CD14-positive monocyte (primary cell): ENCODE measurements around the gene PTPRN2. TPM values are rescaled to one million over a fixed set of nuclear protein-coding genes. Genes with fewer than 3 reads are reported as not detected.

Experiments
- DNase-seq, 3 donors: peaks; one replicate each; pipeline ENCODE4 v3.0.0-alpha.2; 2011 to 2022
- H2AFZ ChIP-seq: 2 replicates; pipeline ENCODE4 v1.6.0; 2012; ENCODE audit warnings: mild to moderate bottlenecking, low read depth, low read length, inconsistent platforms; ENCODE audit not compliant: insufficient read depth, poor library complexity, severe bottlenecking
- H3K27ac ChIP-seq, 2 donors: 1 replicate in 1 of 2; 2 replicates in 1 of 2; pipeline ENCODE4 v1.5.1; 2012 to 2013; ENCODE audit warnings: low read length in 2 of 2, control low read depth in 1 of 2, inconsistent platforms in 1 of 2, low read depth in 1 of 2, mild to moderate bottlenecking in 1 of 2
- H3K27me3 ChIP-seq, 2 donors: one replicate each; pipeline versions ENCODE4 v1.6.0 to v1.6.1; 2011 to 2013; ENCODE audit warnings: low read length in 2 of 2; ENCODE audit not compliant: control insufficient read depth in 2 of 2, insufficient read depth in 2 of 2
- H3K36me3 ChIP-seq, 2 donors: replicated peaks in 1 of 2; 1 replicate in 1 of 2; 2 replicates in 1 of 2; pipeline versions ENCODE4 v1.5.1 to v1.6.1; 2012 to 2013; ENCODE audit warnings: low read length in 2 of 2, control low read depth in 1 of 2, inconsistent platforms in 1 of 2, mild to moderate bottlenecking in 1 of 2; ENCODE audit not compliant: insufficient read depth in 2 of 2, control insufficient read depth in 1 of 2
- H3K4me1 ChIP-seq, 2 donors: 1 replicate in 1 of 2; 2 replicates in 1 of 2; pipeline versions ENCODE4 v1.5.1 to v1.6.1; 2012 to 2013; ENCODE audit warnings: low read length in 2 of 2, control low read depth in 1 of 2, inconsistent platforms in 1 of 2, mild to moderate bottlenecking in 1 of 2, moderate library complexity in 1 of 2; ENCODE audit not compliant: insufficient read depth in 2 of 2, control insufficient read depth in 1 of 2
- H3K4me2 ChIP-seq: replicated peaks from 2 replicates; pipeline ENCODE3; 2012; ENCODE audit warnings: low read length, moderate library complexity, mild to moderate bottlenecking; ENCODE audit not compliant: poor library complexity, severe bottlenecking; ENCODE audit errors: extremely low read depth
- H3K4me3 ChIP-seq, 3 experiments: fragments of 200-600 bp in 1 of 3; sonication (generic) in 1 of 3; replicated peaks in 1 of 3; 1 replicate in 2 of 3; 2 replicates in 1 of 3; pipeline ENCODE4 v1.5.1; 2011 to 2013; ENCODE audit warnings: low read length in 3 of 3, mild to moderate bottlenecking in 3 of 3, control low read depth in 2 of 3, low read depth in 2 of 3, inconsistent platforms in 1 of 3, moderate library complexity in 1 of 3
- H3K79me2 ChIP-seq: 2 replicates; pipeline ENCODE4 v1.6.0; 2012; ENCODE audit warnings: mild to moderate bottlenecking, control low read depth, inconsistent platforms, low read length, moderate library complexity; ENCODE audit not compliant: insufficient read depth
- H3K9ac ChIP-seq: 2 replicates; pipeline ENCODE4 v1.6.0; 2017; ENCODE audit warnings: low read length, mild to moderate bottlenecking; ENCODE audit not compliant: insufficient read depth, poor library complexity, severe bottlenecking
- H3K9me3 ChIP-seq, 2 donors: replicated peaks in 1 of 2; 1 replicate in 1 of 2; 2 replicates in 1 of 2; pipeline versions ENCODE4 v1.5.1 to v1.6.1; 2012 to 2013; ENCODE audit warnings: low read length in 2 of 2, control low read depth in 1 of 2; ENCODE audit not compliant: control insufficient read depth in 1 of 2, insufficient read depth in 1 of 2
- H4K20me1 ChIP-seq: 2 replicates; pipeline ENCODE4 v1.6.0; 2012; ENCODE audit warnings: mild to moderate bottlenecking, low read length, control low read depth, moderate library complexity; ENCODE audit not compliant: insufficient read depth
- H3K27ac Mint-ChIP-seq, 7 donors: one replicate each; pipeline ENCODE4 v1.8.0; 2020; ENCODE audit warnings: mild to moderate bottlenecking in 7 of 7, mixed read lengths in 7 of 7, moderate library complexity in 6 of 7, inconsistent platforms in 2 of 7
- H3K27me3 Mint-ChIP-seq, 3 donors: one replicate each; pipeline ENCODE4 v1.8.0; 2021 to 2022; ENCODE audit warnings: low read depth in 3 of 3, mild to moderate bottlenecking in 3 of 3, mixed read lengths in 3 of 3, moderate library complexity in 3 of 3, inconsistent platforms in 1 of 3
- H3K36me3 Mint-ChIP-seq, 2 donors: one replicate each; pipeline ENCODE4 v1.8.0; 2020; ENCODE audit warnings: mixed read lengths in 2 of 2, inconsistent platforms in 1 of 2, mild to moderate bottlenecking in 1 of 2
- H3K4me1 Mint-ChIP-seq: one replicate; pipeline ENCODE4 v1.8.0; 2020; ENCODE audit warnings: mild to moderate bottlenecking, mixed read lengths
- H3K4me3 Mint-ChIP-seq, 2 donors: one replicate each; pipeline ENCODE4 v1.8.0; 2020; ENCODE audit warnings: mild to moderate bottlenecking in 2 of 2, mixed read lengths in 2 of 2, moderate library complexity in 1 of 2
- H3K9me3 Mint-ChIP-seq, 7 donors: one replicate each; pipeline ENCODE4 v1.8.0; 2020 to 2022; ENCODE audit warnings: mixed read lengths in 7 of 7, mild to moderate bottlenecking in 6 of 7, moderate library complexity in 6 of 7, inconsistent platforms in 2 of 7
- WGBS: methylation state at CpG from one replicate; pipeline ENCODE4 v1.1.5; 2013; ENCODE audit warnings: missing lambda C conversion rate; ENCODE audit not compliant: insufficient coverage; 5-methylcytosine and 5-hydroxymethylcytosine counted together
- intact Hi-C, 2 donors: fragments of 100-400 bp; cut with micrococcal nuclease; formaldehyde crosslinking; loops; one replicate each; pipeline versions ENCODE4 v1.15.0 to v1.15.1; 2023
- polyA plus RNA-seq, 3 donors: library from polyadenylated mRNA; depleted of rRNA in 1 of 3; unstranded in 2 of 3; stranded (reverse) in 1 of 3; fragments of 300-500 nt in 2 of 3; fragments of >200 nt in 1 of 3; fragmentation: Illumina TruSeq in 2 of 3; gene quantifications; 1 replicate in 2 of 3; 2 replicates in 1 of 3; pipeline ENCODE4 v1.2.3, GENCODE V29; 2012 to 2021
- TF ChIP-seq, protein P1 (sequence below): fragments of 200-600 bp; IDR thresholded peaks from one replicate; pipeline ENCODE4 v1.8.0; 2022; ENCODE audit warnings: antibody characterized with exemption, mild to moderate bottlenecking

PTPRN2 gene
- polyA plus RNA-seq, 3 donors = 0.25 to 1.4 (median 0.97) TPM

DNA sequence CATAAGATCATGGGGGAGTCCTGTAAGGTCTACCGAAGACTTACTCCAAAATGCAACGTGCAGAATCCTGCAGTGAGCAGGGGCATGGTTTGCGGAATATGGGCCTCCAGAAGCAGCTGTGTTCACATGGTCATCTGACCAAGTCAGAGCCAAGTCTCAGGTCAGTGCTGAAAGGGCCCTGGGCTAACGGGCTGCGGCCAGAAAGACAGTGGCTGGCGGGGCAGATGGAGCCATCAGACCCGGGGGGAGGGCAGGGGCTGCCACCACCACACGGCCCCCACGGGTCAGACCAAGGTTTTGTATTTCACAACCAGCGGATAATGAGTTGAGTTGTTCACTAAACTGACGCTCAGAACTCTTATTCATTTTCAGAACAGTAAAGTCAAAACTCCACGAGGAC lies 522.3 kb downstream of the PTPRN2 start:
- Histone ChIP-seq H3K4me1 (no peaks in the 10 kb centered on the region), H3K9me3 (peaks cover 20 to 25% of the 10 kb centered on the region in 2 donors), H3K4me2 (no peak overlapping the region), H3K9ac (no peak overlapping the region), H3K36me3 (no peaks in the 10 kb centered on the region), H3K4me3 (no peak overlapping the region), H2AFZ (no peak overlapping the region), H3K79me2 (no peaks in the 10 kb centered on the region), H3K27ac (no peak overlapping the region), H4K20me1 (no peaks in the 10 kb centered on the region), H3K27me3 (no peaks in the 10 kb centered on the region)
- Mint-ChIP-seq H3K27ac (no peak overlapping the region), H3K36me3 (no peaks in the 10 kb centered on the region), H3K9me3 (peaks cover 8 to 33% (median 21%) of the 10 kb centered on the region in 7 donors), H3K4me3 (no peak overlapping the region), H3K27me3 (peaks cover 0 to 2% (median 1%) of the 10 kb centered on the region in 3 donors), H3K4me1 (no peaks in the 10 kb centered on the region)
- intact Hi-C loops = no loop called here
- TF ChIP-seq, protein P1, sequence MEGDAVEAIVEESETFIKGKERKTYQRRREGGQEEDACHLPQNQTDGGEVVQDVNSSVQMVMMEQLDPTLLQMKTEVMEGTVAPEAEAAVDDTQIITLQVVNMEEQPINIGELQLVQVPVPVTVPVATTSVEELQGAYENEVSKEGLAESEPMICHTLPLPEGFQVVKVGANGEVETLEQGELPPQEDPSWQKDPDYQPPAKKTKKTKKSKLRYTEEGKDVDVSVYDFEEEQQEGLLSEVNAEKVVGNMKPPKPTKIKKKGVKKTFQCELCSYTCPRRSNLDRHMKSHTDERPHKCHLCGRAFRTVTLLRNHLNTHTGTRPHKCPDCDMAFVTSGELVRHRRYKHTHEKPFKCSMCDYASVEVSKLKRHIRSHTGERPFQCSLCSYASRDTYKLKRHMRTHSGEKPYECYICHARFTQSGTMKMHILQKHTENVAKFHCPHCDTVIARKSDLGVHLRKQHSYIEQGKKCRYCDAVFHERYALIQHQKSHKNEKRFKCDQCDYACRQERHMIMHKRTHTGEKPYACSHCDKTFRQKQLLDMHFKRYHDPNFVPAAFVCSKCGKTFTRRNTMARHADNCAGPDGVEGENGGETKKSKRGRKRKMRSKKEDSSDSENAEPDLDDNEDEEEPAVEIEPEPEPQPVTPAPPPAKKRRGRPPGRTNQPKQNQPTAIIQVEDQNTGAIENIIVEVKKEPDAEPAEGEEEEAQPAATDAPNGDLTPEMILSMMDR = no peak
- DNase-seq = no peak
- 90% methylated on average over 9 of the region's 12 CpGs for WGBS

DNA sequence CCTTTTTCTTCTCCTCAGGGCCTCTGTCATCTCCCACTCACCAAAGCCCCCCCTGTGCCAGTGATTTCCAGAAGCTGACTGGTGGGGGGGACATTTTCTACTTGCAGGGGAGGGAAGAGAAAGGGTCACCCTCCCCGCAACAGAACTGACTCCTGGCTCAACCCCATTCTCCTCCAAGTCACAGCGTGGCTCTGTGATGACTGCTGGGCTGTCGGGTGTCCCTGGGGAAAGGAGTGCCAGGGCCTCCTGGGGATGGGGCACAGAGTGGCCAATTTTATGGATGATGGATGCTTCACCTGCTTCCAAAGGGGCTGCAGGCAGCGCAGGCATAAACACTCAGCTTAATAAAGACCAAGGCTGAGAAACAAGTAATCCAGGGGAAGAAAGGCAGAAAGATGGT lies 523.0 kb downstream of the PTPRN2 start:
- Histone ChIP-seq H3K36me3 (no peaks in the 10 kb centered on the region), H2AFZ (no peak overlapping the region), H4K20me1 (no peaks in the 10 kb centered on the region), H3K27me3 (no peaks in the 10 kb centered on the region), H3K79me2 (no peaks in the 10 kb centered on the region), H3K27ac (no peak overlapping the region), H3K9ac (no peak overlapping the region), H3K4me2 (no peak overlapping the region), H3K4me1 (no peaks in the 10 kb centered on the region), H3K9me3 (peaks cover 22 to 30% of the 10 kb centered on the region in 2 donors), H3K4me3 (no peak overlapping the region)
- Mint-ChIP-seq H3K9me3 (peaks cover 8 to 28% (median 18%) of the 10 kb centered on the region in 7 donors), H3K27me3 (peaks cover 0 to 1% (median 0%) of the 10 kb centered on the region in 3 donors), H3K4me1 (no peaks in the 10 kb centered on the region), H3K27ac (no peak overlapping the region), H3K4me3 (no peak overlapping the region), H3K36me3 (no peaks in the 10 kb centered on the region)
- no peak for DNase-seq
- TF ChIP-seq, protein P1 = no peak
- intact Hi-C loops = no loop called here
- no CpG with 5 or more reads among the region's 4 CpGs for WGBS
